Skin of body (tissue), 2 donors: ENCODE measurements around the gene ITPKB. TPM values are rescaled to one million over a fixed set of nuclear protein-coding genes. Genes with fewer than 3 reads are reported as not detected.

Experiments used
- DNase-seq: peaks from one replicate; lab custom pipeline; 2025; lab: John Stamatoyannopoulos, UW
- total RNA-seq: library from RNA; depleted of rRNA; stranded (reverse); fragments of >200 nt; gene quantifications from one replicate; pipeline ENCODE4 v1.2.3, GENCODE V29; 2014

ITPKB gene
- total RNA-seq, 1 donor from 2014 or later, result 30.1 TPM

DNA sequence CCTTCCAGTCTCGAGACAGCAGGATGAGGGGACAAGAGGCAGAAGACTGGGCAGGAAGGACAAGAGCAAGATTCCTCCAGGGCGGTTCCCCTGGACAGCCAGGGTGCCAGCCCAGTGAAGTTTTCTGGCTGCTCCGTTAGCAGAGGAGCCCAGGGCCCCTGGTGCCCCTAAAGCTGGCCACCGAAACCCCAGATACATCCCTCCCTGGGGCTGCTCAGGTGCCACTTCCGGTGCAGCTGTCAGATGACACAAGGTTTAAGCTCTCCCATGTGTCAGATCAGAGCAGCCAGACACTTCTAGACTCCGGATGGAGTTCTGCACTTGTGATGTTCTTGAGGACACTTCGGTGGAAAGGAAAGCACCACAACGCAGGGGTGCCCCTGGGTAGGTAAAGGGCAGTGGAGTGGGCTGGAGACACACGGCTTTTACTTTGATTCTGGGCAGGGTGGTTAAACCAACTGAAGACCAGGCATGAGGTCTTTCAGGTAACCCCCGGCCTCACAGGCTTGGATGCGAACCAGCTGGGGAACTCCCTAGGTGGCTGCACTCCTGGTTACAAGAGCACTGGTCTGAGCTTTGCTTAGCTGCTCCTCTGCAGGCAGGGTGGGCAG lies 85.7 kb downstream of the ITPKB start:
- DNase-seq, result no peak

DNA sequence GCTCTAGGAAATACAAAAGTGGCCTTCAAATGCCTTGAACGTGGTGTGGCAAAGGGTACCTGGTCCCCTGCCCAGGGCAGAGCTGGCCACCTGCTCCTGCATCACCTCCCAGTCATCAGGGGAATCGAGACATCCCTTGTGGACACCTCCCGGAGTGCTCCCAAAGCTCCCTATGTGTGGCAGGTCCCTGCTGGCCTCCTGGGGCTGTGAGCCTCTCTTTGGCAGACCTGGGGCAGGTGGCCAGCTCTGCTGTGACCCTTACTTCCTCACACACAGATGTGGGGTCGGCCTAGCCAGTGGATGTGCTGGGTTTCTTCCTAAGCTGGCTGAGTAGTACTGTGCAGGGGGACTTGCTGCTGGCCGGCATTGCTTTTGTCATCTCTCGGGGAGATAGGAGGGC lies 86.5 kb downstream of the ITPKB start:
- DNase-seq, result no peak

GRCh38 chr1:226651732-226652105 lies 87.4 kb downstream of the ITPKB start:
- no peak for DNase-seq

- DNase-seq, result no peak
Observed at GRCh38 chr1:226651041-226651731, 87.9 kb downstream of the ITPKB start.

- DNase-seq, result no peak
Observed at GRCh38 chr1:226650236-226650841, 88.7 kb downstream of the ITPKB start.

DNA sequence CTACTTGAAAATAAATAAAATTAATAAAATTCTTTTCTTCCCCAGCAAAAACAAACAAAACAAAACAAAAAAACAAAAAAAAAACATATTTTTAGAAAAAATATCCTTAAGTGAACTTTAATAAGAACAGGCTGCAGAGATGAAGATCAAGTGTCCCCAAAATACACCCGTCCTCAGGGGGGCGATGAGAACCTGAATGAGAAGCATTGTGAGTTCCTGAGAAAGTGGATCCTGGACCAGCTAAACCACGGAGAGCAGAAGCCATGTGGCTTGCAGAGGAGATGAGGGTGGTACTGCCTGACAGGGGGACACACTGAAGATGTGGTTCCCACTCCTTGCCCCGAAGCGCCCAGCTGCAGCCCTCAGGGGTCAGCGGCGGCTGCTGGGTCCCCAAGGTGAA lies 89.3 kb downstream of the ITPKB start:
- DNase-seq, result no peak

GRCh38 chr1:226649244-226649643 lies 89.8 kb downstream of the ITPKB start:
- DNase-seq, result no peak

- no peak for DNase-seq
Observed at GRCh38 chr1:226648421-226648820, 90.7 kb downstream of the ITPKB start.

DNA sequence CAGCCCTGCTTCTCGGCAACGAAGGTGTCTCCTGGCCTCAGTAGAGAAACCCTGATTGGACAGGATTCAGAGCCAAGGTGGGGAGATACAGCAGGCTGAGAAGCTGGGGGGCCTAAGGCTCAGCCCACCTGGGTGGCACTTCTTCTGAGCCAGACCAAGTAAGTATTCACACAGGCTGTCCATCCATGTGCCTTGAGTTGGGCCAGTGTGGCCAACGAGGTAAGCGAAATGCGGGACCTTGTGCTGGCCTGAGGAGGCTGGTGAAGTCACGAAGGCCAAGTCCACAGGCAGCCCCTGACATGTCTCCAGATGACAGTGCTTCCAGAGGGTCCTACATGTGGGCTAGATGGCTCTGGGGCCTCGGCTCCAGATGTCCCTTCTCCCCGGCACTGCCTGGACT lies 91.4 kb downstream of the ITPKB start:
- no peak for DNase-seq

DNA sequence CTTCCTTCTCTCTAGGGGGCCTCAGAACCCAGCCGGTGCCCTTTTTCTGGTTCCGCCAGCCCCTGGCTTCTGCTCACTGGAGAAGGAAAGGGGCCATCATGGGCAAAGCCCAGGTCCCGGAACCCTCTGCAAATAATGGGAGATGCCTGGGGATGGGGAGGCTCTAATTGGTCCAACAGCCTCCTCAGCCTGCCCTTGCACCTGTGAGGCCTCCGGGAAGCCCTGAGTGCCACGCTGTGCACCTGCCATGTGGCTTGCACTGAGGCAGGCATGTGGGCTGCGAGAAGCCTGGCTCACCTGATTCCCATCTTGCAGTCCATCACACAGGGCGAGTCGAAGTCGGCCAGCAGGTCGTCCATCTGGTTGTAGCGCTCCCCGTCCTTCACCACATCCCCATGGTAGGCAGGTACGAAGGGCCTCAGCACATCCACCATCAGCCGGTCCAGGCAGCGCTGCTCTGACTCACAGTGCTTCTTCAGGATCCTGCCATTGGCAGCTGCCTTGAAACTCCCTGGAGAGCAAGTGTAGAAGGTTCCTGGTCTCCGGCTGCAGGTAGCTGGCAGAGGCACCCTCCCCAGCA lies 92.1 kb downstream of the ITPKB start:
- no peak for DNase-seq

GRCh38 chr1:226646026-226646869 lies 92.8 kb downstream of the ITPKB start:
- no peak for DNase-seq

DNA sequence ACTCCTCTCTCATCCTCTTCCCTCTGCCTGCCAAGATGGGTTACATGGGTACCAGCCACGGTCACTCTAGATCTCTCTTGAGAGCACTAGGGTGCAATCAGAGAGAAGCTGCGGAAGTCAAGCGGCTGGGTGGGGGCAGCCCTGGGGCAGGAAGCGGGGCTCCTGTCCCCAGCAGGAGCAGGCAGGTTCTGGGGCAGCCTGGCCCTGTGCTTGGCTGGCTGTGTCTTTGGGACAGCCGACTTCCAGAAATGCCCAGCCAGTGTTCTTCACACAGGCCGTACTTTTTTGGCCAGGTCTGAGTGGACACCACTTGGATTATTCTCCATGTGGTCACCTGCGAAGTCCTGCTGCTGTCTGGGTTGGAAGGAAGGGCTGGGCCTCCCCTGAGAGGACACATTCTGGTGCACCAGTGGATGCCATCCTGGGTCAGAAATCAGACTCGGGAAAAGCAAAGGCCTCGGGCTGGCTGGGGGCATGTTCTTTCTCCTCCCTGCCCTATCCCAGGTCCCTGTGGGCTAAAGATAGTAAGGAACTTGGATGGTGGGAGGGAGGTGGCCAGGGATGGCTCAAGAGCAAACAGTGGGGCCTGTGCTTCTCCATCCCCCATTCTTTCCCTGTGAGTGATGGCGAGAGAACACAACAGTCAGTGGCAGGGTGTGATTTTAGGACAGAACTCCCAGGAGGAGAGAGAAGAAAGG lies 93.7 kb downstream of the ITPKB start:
- DNase-seq, result no peak

DNA sequence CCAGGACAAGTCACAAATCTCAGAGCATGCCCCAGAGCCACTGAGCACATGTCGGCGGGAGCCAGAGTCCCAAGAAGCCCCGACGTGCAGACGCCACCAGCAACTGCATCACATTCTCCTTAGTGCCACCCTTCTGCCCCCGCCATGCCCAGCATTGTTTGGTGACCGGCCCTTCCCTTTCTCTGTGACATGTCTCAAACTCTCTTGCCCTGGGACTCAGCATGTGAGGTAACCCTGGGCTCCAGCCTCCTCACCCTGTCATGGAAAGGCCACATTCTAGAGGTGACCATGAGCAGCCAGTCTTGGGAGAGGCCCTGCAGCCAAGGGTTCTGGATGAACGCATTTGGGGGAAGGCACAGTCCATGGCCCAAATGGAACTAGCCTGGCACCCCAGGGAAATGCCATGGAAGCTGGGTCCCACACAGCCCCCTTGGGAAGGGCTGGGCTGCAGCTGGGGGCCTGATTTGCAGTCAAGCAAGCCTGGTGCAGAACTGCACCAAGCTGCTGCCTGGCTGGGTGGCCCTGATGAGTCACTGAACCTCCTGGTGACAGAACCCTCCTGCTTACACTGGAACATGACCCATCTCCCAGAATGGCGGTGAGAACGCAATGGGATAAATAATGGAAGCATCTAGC lies 94.4 kb downstream of the ITPKB start:
- DNase-seq, result no peak

DNA sequence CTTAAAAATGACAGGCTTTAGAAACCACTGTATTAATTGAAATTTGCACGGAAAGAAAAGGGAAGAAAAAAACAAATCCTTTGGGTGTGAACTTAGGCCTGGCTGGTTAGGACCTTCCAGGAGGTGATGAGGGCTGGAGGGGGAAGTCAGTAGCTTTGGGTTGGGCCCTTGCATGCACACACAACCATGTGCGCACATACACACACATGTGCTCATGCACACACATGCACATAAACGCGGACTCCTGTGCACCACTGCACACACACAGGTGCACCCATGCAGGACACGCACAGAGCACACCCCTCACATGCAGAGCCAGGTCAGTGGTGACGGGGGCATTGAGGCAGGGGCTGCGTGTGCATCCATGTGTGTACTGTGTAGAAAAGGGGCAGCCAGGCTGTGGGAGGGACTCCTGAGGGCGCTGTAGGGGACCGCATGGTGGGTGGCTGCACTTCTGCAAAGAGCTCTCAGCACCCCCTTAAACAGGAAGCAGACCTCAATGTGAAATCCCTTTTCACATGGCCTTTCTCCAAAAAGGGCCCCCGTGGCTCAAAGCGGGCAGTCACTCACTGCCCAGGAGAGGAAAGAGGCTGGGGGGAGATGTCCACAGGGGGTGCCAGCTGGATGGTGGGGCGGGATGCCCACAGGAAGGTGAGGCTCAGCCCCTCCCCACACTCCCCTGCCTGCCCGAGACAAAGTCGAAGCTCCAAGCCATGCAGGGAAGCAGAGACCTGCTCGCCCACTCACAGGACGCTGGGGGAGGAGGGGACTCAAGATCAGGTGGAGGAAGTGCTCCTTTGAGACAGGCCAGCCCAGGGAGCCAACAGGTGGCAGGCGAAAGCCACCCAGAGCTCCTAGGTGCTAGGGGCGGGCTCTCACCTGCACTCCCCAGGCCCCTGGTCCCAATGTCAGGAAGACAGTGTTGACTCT lies 95.2 kb downstream of the ITPKB start:
- DNase-seq, result no peak

DNA sequence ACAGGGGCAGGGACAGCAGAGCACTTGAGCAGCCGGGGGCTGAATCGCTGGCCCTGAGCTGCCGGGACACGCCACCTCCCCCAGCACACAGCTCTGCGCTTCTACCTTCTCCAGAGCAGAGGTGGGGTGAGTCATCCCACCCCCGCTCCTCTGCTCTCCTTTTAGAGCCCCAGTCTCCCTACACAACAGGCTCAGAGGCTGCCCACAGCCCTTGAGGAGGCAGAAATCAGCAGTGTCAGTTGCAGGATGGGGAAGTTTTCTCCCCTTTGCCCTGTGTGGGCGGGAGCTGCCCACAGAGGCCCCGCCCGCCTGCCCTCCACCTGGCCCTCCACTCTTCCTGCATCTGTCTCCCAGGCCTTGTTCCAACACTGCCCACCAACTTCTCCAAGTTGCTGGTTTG lies 95.9 kb downstream of the ITPKB start:
- no peak for DNase-seq

GRCh38 chr1:226642421-226642820 lies 96.7 kb downstream of the ITPKB start:
- DNase-seq, result no peak

- DNase-seq, result no peak
Observed at GRCh38 chr1:226641671-226642231, 97.3 kb downstream of the ITPKB start.

GRCh38 chr1:226640321-226641136 lies 98.6 kb downstream of the ITPKB start:
- DNase-seq, result no peak
